ENCODE data around the gene FAM241B. TPM values are rescaled to one million over a fixed set of nuclear protein-coding genes. Genes with fewer than 3 reads are reported as not detected.

FAM241B gene
- total RNA-seq (10 to 100 TPM in 1 of 2 experiments, 1 to 10 TPM in 1; 9.4 to 10.7 TPM), polyA plus RNA-seq (10 to 100 TPM; 17.3 to 24.9 TPM)

GRCh38 chr10:69629897-69630650 is at the start of gene FAM241B:
FAM241B (plus strand) TSS chr10:69630247; CDS start chr10:69631744, 1,497 bp downstream.
- H3K36me3 Mint-ChIP-seq, result peaks cover 10 to 12% of the 10 kb centered on the region in 2 donors
- CTCF ChIA-PET (ENCODE audit: partially characterized antibody), result interaction anchor here (0.7 to 8.1 kb wide), 16 partner anchors 9 to 285 kb away, joined by 3 to 83 read pairs (median 4); no protein-coding TSS in a partner anchor

GRCh38 chr10:69580435-69580834 is 49.6 kb upstream of the FAM241B start:
- peaks cover 27 to 31% of the 10 kb centered on the region in 2 donors for H3K27me3 Mint-ChIP-seq
- no peak overlapping the region for H3K4me3 ChIP-seq (ENCODE audit: low read length in 2 of 2)
- POLR2A ChIA-PET (ENCODE audit: partially characterized antibody), result no interaction called here

More at GRCh38 chr10:69629897-69630650, at the start of gene FAM241B:
- Histone ChIP-seq H3K27me3 (ENCODE audit: insufficient read depth, low read length) (no peaks in the 10 kb centered on the region), H3K4me1 (ENCODE audit: insufficient read depth, low read length) (peaks cover 25% of the 10 kb centered on the region), H3K9me3 (ENCODE audit: control insufficient read depth in 1 of 2, low read length in 2 of 2) (no peaks in the 10 kb centered on the region), H3K27ac (ENCODE audit: low read depth, low read length) (peak within 1 kb of the TSS; percentile 26), H3K4me3 (ENCODE audit: low read length in 2 of 2) (peak within 1 kb of the TSS; percentile 49 to 69), H3K36me3 (ENCODE audit: insufficient read depth, low read length) (peaks cover 8% of the 10 kb centered on the region)
- no peaks in the 10 kb centered on the region for H3K27me3 Mint-ChIP-seq
- peaks cover 14 to 22% (median 18%) of the 10 kb centered on the region in 4 donors for H3K4me1 Mint-ChIP-seq
- intact Hi-C loops (cut with micrococcal nuclease), result loop anchor here (2.0 to 10.0 kb wide), 4 partner anchors 55 to 285 kb away; partner anchors contain the start of gene NEUROG3
- H3K9me3 Mint-ChIP-seq, result peaks cover 0 to 4% (median 0%) of the 10 kb centered on the region in 8 donors
- peak within 1 kb of the TSS; percentile 63 to 81 (median 78) for H3K4me3 Mint-ChIP-seq
- H3K27ac Mint-ChIP-seq, result peak within 1 kb of the TSS; percentile 51 to 81 (median 70)
- peak; percentile 75 to 81 (median 78) for DNase-seq
- POLR2A ChIA-PET (ENCODE audit: partially characterized antibody), result interaction anchor here (1.1 kb wide), 1 partner anchor 9 kb away, joined by 4 read pairs; no protein-coding TSS in a partner anchor

GRCh38 chr10:69583106-69583505 is 46.9 kb upstream of the FAM241B start:
- POLR2A ChIA-PET (ENCODE audit: partially characterized antibody), result no interaction called here
- Mint-ChIP-seq H3K4me1 (peaks cover 2 to 4% (median 3%) of the 10 kb centered on the region in 4 donors), H3K9me3 (peaks cover 0 to 3% (median 0%) of the 10 kb centered on the region in 8 donors), H3K27me3 (peaks cover 18 to 19% of the 10 kb centered on the region in 2 donors), H3K36me3 (no peaks in the 10 kb centered on the region), H3K27ac (no peak overlapping the region), H3K4me3 (no peak overlapping the region)
- DNase-seq, result no peak
- H3K27ac ChIP-seq (ENCODE audit: low read depth, low read length), result no peak overlapping the region
- CTCF ChIA-PET (ENCODE audit: partially characterized antibody), result interaction anchor here (1.3 kb wide), 1 partner anchor 10 kb away, joined by 5 read pairs; no protein-coding TSS in a partner anchor
- no peaks in the 10 kb centered on the region for H3K36me3 ChIP-seq (ENCODE audit: insufficient read depth, low read length)
- no peaks in the 10 kb centered on the region for H3K9me3 ChIP-seq (ENCODE audit: control insufficient read depth in 1 of 2, low read length in 2 of 2)
- intact Hi-C loops (cut with micrococcal nuclease), result no loop called here
- H3K4me1 ChIP-seq (ENCODE audit: insufficient read depth, low read length), result peaks cover 2% of the 10 kb centered on the region
- no peak overlapping the region for H3K4me3 ChIP-seq (ENCODE audit: low read length in 2 of 2)
- no peaks in the 10 kb centered on the region for H3K27me3 ChIP-seq (ENCODE audit: insufficient read depth, low read length)

More at GRCh38 chr10:69580435-69580834, 49.6 kb upstream of the FAM241B start:
- Histone ChIP-seq H3K9me3 (ENCODE audit: control insufficient read depth in 1 of 2, low read length in 2 of 2) (no peaks in the 10 kb centered on the region), H3K27ac (ENCODE audit: low read depth, low read length) (no peak overlapping the region), H3K27me3 (ENCODE audit: insufficient read depth, low read length) (peaks cover 5% of the 10 kb centered on the region), H3K36me3 (ENCODE audit: insufficient read depth, low read length) (no peaks in the 10 kb centered on the region), H3K4me1 (ENCODE audit: insufficient read depth, low read length) (no peaks in the 10 kb centered on the region)
- no peaks in the 10 kb centered on the region for H3K36me3 Mint-ChIP-seq
- no peak overlapping the region for H3K27ac Mint-ChIP-seq
- H3K4me1 Mint-ChIP-seq, result peaks cover 0 to 1% (median 0%) of the 10 kb centered on the region in 4 donors
- DNase-seq, result no peak
- intact Hi-C loops (cut with micrococcal nuclease), result no loop called here
- no peaks in the 10 kb centered on the region for H3K9me3 Mint-ChIP-seq
- no peak overlapping the region for H3K4me3 Mint-ChIP-seq
- CTCF ChIA-PET (ENCODE audit: partially characterized antibody), result no interaction called here

- H3K4me1 ChIP-seq (ENCODE audit: insufficient read depth, low read length), result peaks cover 12% of the 10 kb centered on the region
- ChIA-PET POLR2A (ENCODE audit: partially characterized antibody) (no interaction called here), CTCF (ENCODE audit: partially characterized antibody) (no interaction called here)
- Mint-ChIP-seq H3K9me3 (peaks cover 0 to 3% (median 0%) of the 10 kb centered on the region in 8 donors), H3K27me3 (peaks cover 10 to 12% of the 10 kb centered on the region in 2 donors), H3K27ac (no peak overlapping the region), H3K36me3 (no peaks in the 10 kb centered on the region), H3K4me1 (peaks cover 11 to 16% (median 13%) of the 10 kb centered on the region in 4 donors), H3K4me3 (no peak overlapping the region)
- H3K27ac ChIP-seq (ENCODE audit: low read depth, low read length), result no peak overlapping the region
- no peak overlapping the region for H3K4me3 ChIP-seq (ENCODE audit: low read length in 2 of 2)
- no peaks in the 10 kb centered on the region for H3K36me3 ChIP-seq (ENCODE audit: insufficient read depth, low read length)
- DNase-seq, result no peak
- H3K27me3 ChIP-seq (ENCODE audit: insufficient read depth, low read length), result no peaks in the 10 kb centered on the region
- no peaks in the 10 kb centered on the region for H3K9me3 ChIP-seq (ENCODE audit: control insufficient read depth in 1 of 2, low read length in 2 of 2)
- intact Hi-C loops (cut with micrococcal nuclease), result no loop called here
These were observed 45.4 kb upstream of the FAM241B start for GRCh38 chr10:69584624-69585023.

- intact Hi-C loops (cut with micrococcal nuclease), result no loop called here
- Mint-ChIP-seq H3K4me1 (peaks cover 11 to 16% (median 13%) of the 10 kb centered on the region in 4 donors), H3K27me3 (no peaks in the 10 kb centered on the region), H3K36me3 (no peaks in the 10 kb centered on the region), H3K4me3 (peak overlapping the region in 1 of 8 donors; percentile 38), H3K9me3 (peaks cover 0 to 3% (median 0%) of the 10 kb centered on the region in 8 donors), H3K27ac (peak overlapping the region in 3 of 7 donors; percentile 13 to 64 (median 43))
- peaks cover 12% of the 10 kb centered on the region for H3K4me1 ChIP-seq (ENCODE audit: insufficient read depth, low read length)
- no peak overlapping the region for H3K4me3 ChIP-seq (ENCODE audit: low read length in 2 of 2)
- DNase-seq, result no peak
- no peaks in the 10 kb centered on the region for H3K36me3 ChIP-seq (ENCODE audit: insufficient read depth, low read length)
- H3K9me3 ChIP-seq (ENCODE audit: control insufficient read depth in 1 of 2, low read length in 2 of 2), result no peaks in the 10 kb centered on the region
- ChIA-PET POLR2A (ENCODE audit: partially characterized antibody) (no interaction called here), CTCF (ENCODE audit: partially characterized antibody) (interaction anchor here (2.6 kb wide), 1 partner anchor 40 kb away, joined by 12 read pairs; the partner anchor contains the start of gene FAM241B)
- H3K27ac ChIP-seq (ENCODE audit: low read depth, low read length), result no peak overlapping the region
- H3K27me3 ChIP-seq (ENCODE audit: insufficient read depth, low read length), result no peaks in the 10 kb centered on the region
These were observed 41.7 kb upstream of the FAM241B start for GRCh38 chr10:69588358-69588757.

GRCh38 chr10:69600761-69601330 is 29.2 kb upstream of the FAM241B start:
- H3K27ac Mint-ChIP-seq, result no peak overlapping the region
- H3K27me3 Mint-ChIP-seq, result peaks cover 40 to 46% of the 10 kb centered on the region in 2 donors
- Histone ChIP-seq H3K4me3 (ENCODE audit: low read length in 2 of 2) (no peak overlapping the region), H3K9me3 (ENCODE audit: control insufficient read depth in 1 of 2, low read length in 2 of 2) (no peaks in the 10 kb centered on the region), H3K27me3 (ENCODE audit: insufficient read depth, low read length) (no peaks in the 10 kb centered on the region), H3K36me3 (ENCODE audit: insufficient read depth, low read length) (no peaks in the 10 kb centered on the region), H3K4me1 (ENCODE audit: insufficient read depth, low read length) (no peaks in the 10 kb centered on the region), H3K27ac (ENCODE audit: low read depth, low read length) (no peak overlapping the region)
- DNase-seq, result no peak
- H3K36me3 Mint-ChIP-seq, result no peaks in the 10 kb centered on the region
- peaks cover 0 to 8% (median 0%) of the 10 kb centered on the region in 8 donors for H3K9me3 Mint-ChIP-seq
- intact Hi-C loops (cut with micrococcal nuclease), result no loop called here
- H3K4me1 Mint-ChIP-seq, result no peaks in the 10 kb centered on the region
- ChIA-PET POLR2A (ENCODE audit: partially characterized antibody) (no interaction called here), CTCF (ENCODE audit: partially characterized antibody) (interaction anchor here (1.6 to 2.1 kb wide), 2 partner anchors 29 to 86 kb away, joined by 5 read pairs; partner anchors contain the start of gene FAM241B)
- no peak overlapping the region for H3K4me3 Mint-ChIP-seq

- Mint-ChIP-seq H3K27me3 (peaks cover 4 to 9% of the 10 kb centered on the region in 2 donors), H3K27ac (no peak overlapping the region), H3K9me3 (peaks cover 0 to 32% (median 13%) of the 10 kb centered on the region in 8 donors), H3K4me1 (no peaks in the 10 kb centered on the region), H3K36me3 (peaks cover 0 to 3% of the 10 kb centered on the region in 2 donors), H3K4me3 (no peak overlapping the region)
- Histone ChIP-seq H3K4me1 (ENCODE audit: insufficient read depth, low read length) (no peaks in the 10 kb centered on the region), H3K36me3 (ENCODE audit: insufficient read depth, low read length) (no peaks in the 10 kb centered on the region), H3K9me3 (ENCODE audit: control insufficient read depth in 1 of 2, low read length in 2 of 2) (no peaks in the 10 kb centered on the region), H3K27ac (ENCODE audit: low read depth, low read length) (no peak overlapping the region), H3K27me3 (ENCODE audit: insufficient read depth, low read length) (no peaks in the 10 kb centered on the region), H3K4me3 (ENCODE audit: low read length in 2 of 2) (no peak overlapping the region)
- CTCF ChIA-PET (ENCODE audit: partially characterized antibody), result interaction anchor here (1.3 to 1.4 kb wide), 2 partner anchors 28 to 94 kb away, joined by 3 to 6 read pairs; no protein-coding TSS in a partner anchor
- no peak for DNase-seq
- intact Hi-C loops (cut with micrococcal nuclease), result no loop called here
- POLR2A ChIA-PET (ENCODE audit: partially characterized antibody), result no interaction called here
These were observed 21.0 kb upstream of the FAM241B start for GRCh38 chr10:69609077-69609476.

Measured in CD4-positive, alpha-beta memory T cell (primary cell).